Neutrophil (primary cell): ENCODE results near the gene CDC6.
A peak's percentile ranks its signal among the peaks of the same experiment; 100 is the strongest.

Source experiments
- H3K27ac ChIP-seq: fragments of 200-600 bp; sonication (generic); 2 replicates; pipeline ENCODE4 v1.5.1; 2016; ENCODE audit warnings: mild to moderate bottlenecking, moderate library complexity
- H3K27me3 ChIP-seq: fragments of 200-600 bp; sonication (generic); 2 replicates; pipeline ENCODE4 v1.6.0; 2016; ENCODE audit warnings: mild to moderate bottlenecking
- H3K36me3 ChIP-seq: fragments of 200-600 bp; sonication (generic); 2 replicates; pipeline ENCODE4 v1.5.1; 2017
- H3K4me1 ChIP-seq, 2 experiments: fragments of 200-600 bp in 1 of 2; sonication (generic) in 1 of 2; 1 replicate in 1 of 2; 2 replicates in 1 of 2; pipeline versions ENCODE4 v1.5.1 to v1.6.1; 2013 to 2016; ENCODE audit warnings: low read depth in 1 of 2, low read length in 1 of 2, mild to moderate bottlenecking in 1 of 2, moderate library complexity in 1 of 2; ENCODE audit not compliant: control insufficient read depth in 1 of 2, insufficient read depth in 1 of 2
- H3K4me3 ChIP-seq, 2 experiments: fragments of 200-600 bp in 1 of 2; sonication (generic) in 1 of 2; 1 replicate in 1 of 2; 2 replicates in 1 of 2; pipeline ENCODE4 v1.5.1; 2013 to 2016; ENCODE audit warnings: low read depth in 1 of 2, low read length in 1 of 2, mild to moderate bottlenecking in 1 of 2, moderate library complexity in 1 of 2
- H3K9me3 ChIP-seq: fragments of 200-600 bp; sonication (generic); 2 replicates; pipeline ENCODE4 v1.5.1; 2016
- TF ChIP-seq, protein P1 (sequence below): fragments of 200-600 bp; sonication (generic); IDR thresholded peaks from 2 replicates; pipeline ENCODE4 v1.5.1; 2016; ENCODE audit warnings: antibody characterized with exemption

The CDC6 gene

DNA sequence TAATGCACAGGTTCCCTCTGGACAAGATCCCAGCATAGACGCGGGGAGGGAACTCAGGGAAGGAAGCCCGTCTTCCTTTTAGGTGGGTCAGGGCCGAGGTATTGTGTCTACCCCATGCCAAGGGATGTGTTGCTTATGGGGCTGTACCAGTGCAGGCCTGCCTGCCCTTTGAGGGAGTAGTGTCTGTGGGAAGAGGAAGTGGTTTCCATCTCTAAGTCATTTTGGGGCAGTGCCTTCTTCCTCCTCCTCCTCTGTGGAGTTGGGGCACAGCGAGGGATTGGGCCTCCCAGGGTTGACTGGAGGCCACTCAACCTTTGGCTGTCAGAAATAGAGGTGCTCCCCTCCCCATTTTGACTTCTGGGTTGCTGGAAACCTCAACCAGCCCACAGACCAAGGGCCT, 50.4 kb downstream of the CDC6 start:
- peak overlapping the region; percentile 96 to 99 for H3K4me3 ChIP-seq
- peak overlapping the region; percentile 98 for H3K27ac ChIP-seq
- H3K9me3 ChIP-seq: no peaks in the 10 kb centered on the region
- H3K27me3 ChIP-seq: no peaks in the 10 kb centered on the region
- H3K4me1 ChIP-seq: peaks cover 81% of the 10 kb centered on the region in 2 experiments
- H3K36me3 ChIP-seq: peaks cover 31% of the 10 kb centered on the region
- TF ChIP-seq, protein P1, sequence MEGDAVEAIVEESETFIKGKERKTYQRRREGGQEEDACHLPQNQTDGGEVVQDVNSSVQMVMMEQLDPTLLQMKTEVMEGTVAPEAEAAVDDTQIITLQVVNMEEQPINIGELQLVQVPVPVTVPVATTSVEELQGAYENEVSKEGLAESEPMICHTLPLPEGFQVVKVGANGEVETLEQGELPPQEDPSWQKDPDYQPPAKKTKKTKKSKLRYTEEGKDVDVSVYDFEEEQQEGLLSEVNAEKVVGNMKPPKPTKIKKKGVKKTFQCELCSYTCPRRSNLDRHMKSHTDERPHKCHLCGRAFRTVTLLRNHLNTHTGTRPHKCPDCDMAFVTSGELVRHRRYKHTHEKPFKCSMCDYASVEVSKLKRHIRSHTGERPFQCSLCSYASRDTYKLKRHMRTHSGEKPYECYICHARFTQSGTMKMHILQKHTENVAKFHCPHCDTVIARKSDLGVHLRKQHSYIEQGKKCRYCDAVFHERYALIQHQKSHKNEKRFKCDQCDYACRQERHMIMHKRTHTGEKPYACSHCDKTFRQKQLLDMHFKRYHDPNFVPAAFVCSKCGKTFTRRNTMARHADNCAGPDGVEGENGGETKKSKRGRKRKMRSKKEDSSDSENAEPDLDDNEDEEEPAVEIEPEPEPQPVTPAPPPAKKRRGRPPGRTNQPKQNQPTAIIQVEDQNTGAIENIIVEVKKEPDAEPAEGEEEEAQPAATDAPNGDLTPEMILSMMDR: peak; percentile 12

GRCh38 chr17:40338941-40339649, 51.4 kb downstream of the CDC6 start:
- peak overlapping the region; percentile 96 to 99 for H3K4me3 ChIP-seq
- TF ChIP-seq, protein P1: no peak
- H3K36me3 ChIP-seq: peaks cover 39% of the 10 kb centered on the region
- peaks cover 75 to 81% of the 10 kb centered on the region in 2 experiments for H3K4me1 ChIP-seq
- peak overlapping the region; percentile 98 for H3K27ac ChIP-seq
- H3K9me3 ChIP-seq: no peaks in the 10 kb centered on the region
- H3K27me3 ChIP-seq: no peaks in the 10 kb centered on the region

DNA sequence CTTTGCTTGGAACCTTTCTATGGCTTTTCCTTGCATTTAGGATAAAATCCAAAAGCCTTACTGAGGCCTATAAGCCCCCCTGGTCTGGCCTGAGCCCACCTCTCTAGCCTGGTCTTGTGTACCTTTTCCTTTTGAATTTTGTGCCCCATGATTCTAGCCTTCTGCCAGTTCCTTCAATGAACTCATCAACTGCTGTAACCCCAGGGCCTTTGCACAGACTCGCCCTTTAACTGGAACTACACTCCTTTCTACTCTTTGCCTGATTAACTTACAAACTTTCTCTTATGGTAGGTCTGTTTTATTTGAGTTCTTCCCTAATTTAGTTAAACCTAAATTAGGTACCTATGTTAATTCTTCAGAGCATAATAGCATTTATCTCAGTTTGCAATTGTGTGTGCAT, 52.6 kb downstream of the CDC6 start:
- Histone ChIP-seq H3K36me3 (peaks cover 50% of the 10 kb centered on the region), H3K27me3 (no peaks in the 10 kb centered on the region), H3K9me3 (no peaks in the 10 kb centered on the region), H3K27ac (peak overlapping the region; percentile 98), H3K4me1 (peaks cover 75 to 81% of the 10 kb centered on the region in 2 experiments), H3K4me3 (peak overlapping the region; percentile 96 to 99)
- TF ChIP-seq, protein P1: no peak

DNA sequence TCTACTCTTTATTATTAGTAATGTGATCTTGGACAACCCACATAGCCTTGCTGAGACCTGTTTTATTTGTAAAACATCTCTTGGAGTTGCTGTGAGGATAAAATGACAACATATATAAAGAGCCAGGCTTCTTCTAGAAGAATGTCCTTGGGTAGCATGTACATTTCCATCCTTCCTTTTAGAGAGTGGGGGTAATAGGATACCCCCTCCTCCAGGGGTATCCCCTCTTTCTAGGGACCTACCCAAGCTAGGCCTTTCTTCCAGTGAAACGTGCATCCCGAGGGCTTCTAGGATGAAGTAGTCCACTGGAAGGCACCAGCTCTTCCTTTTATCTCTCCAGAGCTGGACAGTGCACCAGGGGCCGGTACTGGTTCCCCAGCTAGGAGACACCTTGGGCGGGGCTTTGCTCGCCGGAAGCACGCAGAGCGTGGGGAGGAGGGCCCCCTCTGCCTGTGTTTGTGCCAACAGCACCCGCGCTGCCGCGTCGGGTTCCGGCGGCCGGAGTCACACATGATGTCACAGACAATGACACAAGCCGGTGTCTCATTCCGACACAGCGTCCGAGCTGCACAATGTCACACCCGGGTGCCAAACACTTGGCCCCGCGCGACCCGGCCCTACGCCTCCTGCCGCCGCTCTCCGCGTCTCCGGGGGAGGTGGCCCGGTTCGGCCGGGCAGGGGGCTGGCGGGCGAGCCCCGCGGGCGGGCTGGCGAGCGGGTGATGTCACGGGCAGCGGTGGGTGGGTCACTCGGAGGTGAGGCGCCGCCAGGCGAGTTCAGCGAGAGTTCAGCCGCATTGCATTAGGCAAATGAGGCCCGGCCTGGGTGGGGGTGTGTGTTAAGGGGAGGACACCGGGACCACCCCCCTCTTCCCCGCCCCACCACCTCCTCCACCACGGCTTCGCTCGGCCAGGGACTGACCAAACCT, 53.5 kb downstream of the CDC6 start:
- peaks cover 75 to 81% of the 10 kb centered on the region in 2 experiments for H3K4me1 ChIP-seq
- H3K36me3 ChIP-seq: peaks cover 55% of the 10 kb centered on the region
- no peaks in the 10 kb centered on the region for H3K9me3 ChIP-seq
- peak overlapping the region; percentile 96 to 99 for H3K4me3 ChIP-seq
- H3K27me3 ChIP-seq: no peaks in the 10 kb centered on the region
- TF ChIP-seq, protein P1: peak; percentile 67
- peak overlapping the region; percentile 98 for H3K27ac ChIP-seq

DNA sequence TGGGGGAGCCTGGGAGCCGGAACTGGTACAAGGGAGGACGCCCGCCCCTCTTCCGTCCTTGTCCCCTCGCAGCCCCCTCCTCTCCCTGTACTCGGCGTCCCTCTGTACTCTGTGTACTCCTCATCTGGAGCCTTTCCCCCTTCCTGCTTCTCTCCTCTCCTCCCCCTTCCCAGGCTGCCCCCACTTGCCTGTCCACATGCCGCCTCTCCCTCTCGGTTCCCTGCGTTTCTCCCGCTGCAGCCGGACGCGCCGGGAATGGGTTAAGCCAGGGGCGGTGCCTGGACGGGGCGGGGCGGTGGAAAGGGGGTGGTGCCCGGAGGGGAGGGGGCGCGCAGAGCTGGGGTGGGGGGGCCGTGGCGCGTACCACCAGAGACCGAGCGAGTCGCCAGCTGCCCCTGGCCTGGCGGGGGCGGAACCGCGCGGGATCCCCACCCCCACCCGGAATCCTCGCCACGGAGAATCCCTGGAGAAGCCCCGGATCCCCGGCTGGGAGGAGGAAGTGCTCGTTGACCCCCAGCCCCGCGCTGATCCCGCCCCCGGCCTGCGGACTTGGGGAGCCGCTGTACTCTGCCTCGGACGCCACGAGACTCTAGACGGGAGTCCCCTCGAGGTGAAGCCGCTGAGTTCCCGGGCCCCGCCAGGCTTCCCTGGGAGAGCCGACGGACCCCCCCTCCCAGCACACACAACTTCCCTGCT, 54.3 kb downstream of the CDC6 start:
- H3K4me1 ChIP-seq: peaks cover 75 to 80% of the 10 kb centered on the region in 2 experiments
- H3K36me3 ChIP-seq: peaks cover 61% of the 10 kb centered on the region
- TF ChIP-seq, protein P1: no peak
- H3K27ac ChIP-seq: peak overlapping the region; percentile 98
- H3K4me3 ChIP-seq: peak overlapping the region; percentile 96 to 99
- no peaks in the 10 kb centered on the region for H3K27me3 ChIP-seq
- no peaks in the 10 kb centered on the region for H3K9me3 ChIP-seq
